Central memory CD8-positive, alpha-beta T cell (primary cell): Measurements from ENCODE around the gene SACM1L.
A peak's percentile ranks its signal among the peaks of the same experiment; 100 is the strongest.

Experiments
- ATAC-seq: fragments of 150-1000 bp; cut with Tn5 transposase; replicated peaks from 2 replicates; pipeline ENCODE4 v1.10.0; 2022; ENCODE audit warnings: mild to moderate bottlenecking, moderate FRiP score, moderate number of reproducible peaks; ENCODE audit not compliant: poor library complexity, severe bottlenecking; ENCODE audit errors: extremely low read depth
- DNase-seq, 2 donors: peaks; one replicate each; pipeline ENCODE4 v3.0.0; 2021; ENCODE audit warnings: low spot score in 2 of 2
- H3K27ac Mint-ChIP-seq: one replicate; pipeline ENCODE4 v1.8.0; 2022; ENCODE audit warnings: low read depth, mild to moderate bottlenecking, moderate library complexity, mixed read lengths
- H3K27me3 Mint-ChIP-seq: one replicate; pipeline ENCODE4 v1.8.0; 2022; ENCODE audit warnings: mixed read lengths
- H3K36me3 Mint-ChIP-seq: one replicate; pipeline ENCODE4 v1.8.0; 2022; ENCODE audit warnings: mild to moderate bottlenecking, moderate library complexity, mixed read lengths; ENCODE audit not compliant: insufficient read depth
- H3K4me1 Mint-ChIP-seq: one replicate; pipeline ENCODE4 v1.8.0; 2022; ENCODE audit warnings: mixed read lengths
- H3K4me3 Mint-ChIP-seq: one replicate; pipeline ENCODE4 v1.8.0; 2022; ENCODE audit warnings: mild to moderate bottlenecking, moderate library complexity, mixed read lengths
- H3K9me3 Mint-ChIP-seq: one replicate; pipeline ENCODE4 v1.8.0; 2022; ENCODE audit warnings: mixed read lengths

SACM1L gene

GRCh38 chr3:45705839-45706808, 16.9 kb downstream of the SACM1L start:
- peaks cover 53% of the 10 kb centered on the region for H3K36me3 Mint-ChIP-seq
- H3K27me3 Mint-ChIP-seq: no peaks in the 10 kb centered on the region
- no peaks in the 10 kb centered on the region for H3K9me3 Mint-ChIP-seq
- H3K27ac Mint-ChIP-seq: peak overlapping the region; percentile 19
- no peak overlapping the region for H3K4me3 Mint-ChIP-seq
- no peak for ATAC-seq
- H3K4me1 Mint-ChIP-seq: peaks cover 42% of the 10 kb centered on the region
- no peak for DNase-seq

GRCh38 chr3:45711931-45712330, 22.7 kb downstream of the SACM1L start:
- peaks cover 60% of the 10 kb centered on the region for H3K36me3 Mint-ChIP-seq
- no peak for ATAC-seq
- DNase-seq: no peak
- H3K9me3 Mint-ChIP-seq: no peaks in the 10 kb centered on the region
- no peak overlapping the region for H3K27ac Mint-ChIP-seq
- no peaks in the 10 kb centered on the region for H3K27me3 Mint-ChIP-seq
- H3K4me1 Mint-ChIP-seq: peaks cover 26% of the 10 kb centered on the region
- H3K4me3 Mint-ChIP-seq: no peak overlapping the region

GRCh38 chr3:45712434-45713110, 23.4 kb downstream of the SACM1L start:
- H3K4me3 Mint-ChIP-seq: no peak overlapping the region
- H3K4me1 Mint-ChIP-seq: peaks cover 20% of the 10 kb centered on the region
- no peaks in the 10 kb centered on the region for H3K27me3 Mint-ChIP-seq
- no peak overlapping the region for H3K27ac Mint-ChIP-seq
- H3K36me3 Mint-ChIP-seq: peaks cover 53% of the 10 kb centered on the region
- no peak for ATAC-seq
- no peak for DNase-seq
- H3K9me3 Mint-ChIP-seq: no peaks in the 10 kb centered on the region

GRCh38 chr3:45715945-45716344, 26.7 kb downstream of the SACM1L start:
- ATAC-seq (no peak), DNase-seq (no peak)
- Mint-ChIP-seq H3K27me3 (no peaks in the 10 kb centered on the region), H3K27ac (peak overlapping the region; percentile 3), H3K9me3 (no peaks in the 10 kb centered on the region), H3K36me3 (peaks cover 45% of the 10 kb centered on the region), H3K4me1 (peaks cover 23% of the 10 kb centered on the region), H3K4me3 (no peak overlapping the region)

GRCh38 chr3:45716790-45717336, 27.7 kb downstream of the SACM1L start:
- ATAC-seq (no peak), DNase-seq (no peak)
- peaks cover 41% of the 10 kb centered on the region for H3K36me3 Mint-ChIP-seq

GRCh38 chr3:45719655-45720487, 30.7 kb downstream of the SACM1L start:
- peaks cover 48% of the 10 kb centered on the region for H3K36me3 Mint-ChIP-seq
- no peaks in the 10 kb centered on the region for H3K9me3 Mint-ChIP-seq
- no peak overlapping the region for H3K4me3 Mint-ChIP-seq
- H3K27me3 Mint-ChIP-seq: no peaks in the 10 kb centered on the region
- H3K27ac Mint-ChIP-seq: peak overlapping the region; percentile 56
- peaks cover 14% of the 10 kb centered on the region for H3K4me1 Mint-ChIP-seq
- ATAC-seq: no peak
- DNase-seq: no peak

More at GRCh38 chr3:45716790-45717336, 27.7 kb downstream of the SACM1L start:
- H3K9me3 Mint-ChIP-seq: no peaks in the 10 kb centered on the region
- H3K4me1 Mint-ChIP-seq: peaks cover 19% of the 10 kb centered on the region
- H3K27ac Mint-ChIP-seq: peak overlapping the region; percentile 3
- H3K27me3 Mint-ChIP-seq: no peaks in the 10 kb centered on the region
- no peak overlapping the region for H3K4me3 Mint-ChIP-seq

- Mint-ChIP-seq H3K4me3 (no peak overlapping the region), H3K27me3 (no peaks in the 10 kb centered on the region), H3K9me3 (no peaks in the 10 kb centered on the region), H3K4me1 (peaks cover 46% of the 10 kb centered on the region), H3K27ac (no peak overlapping the region), H3K36me3 (peaks cover 61% of the 10 kb centered on the region)
- ATAC-seq (no peak), DNase-seq (no peak)
These were observed 35.7 kb downstream of the SACM1L start for GRCh38 chr3:45724911-45725310.

GRCh38 chr3:45729614-45730013, 40.4 kb downstream of the SACM1L start:
- H3K9me3 Mint-ChIP-seq: no peaks in the 10 kb centered on the region
- H3K4me3 Mint-ChIP-seq: no peak overlapping the region
- no peak for DNase-seq
- ATAC-seq: no peak
- peaks cover 50% of the 10 kb centered on the region for H3K4me1 Mint-ChIP-seq
- no peaks in the 10 kb centered on the region for H3K27me3 Mint-ChIP-seq
- H3K27ac Mint-ChIP-seq: peak overlapping the region; percentile 56
- peaks cover 63% of the 10 kb centered on the region for H3K36me3 Mint-ChIP-seq

- Mint-ChIP-seq H3K27me3 (no peaks in the 10 kb centered on the region), H3K4me3 (no peak overlapping the region), H3K9me3 (no peaks in the 10 kb centered on the region), H3K27ac (no peak overlapping the region), H3K36me3 (peaks cover 66% of the 10 kb centered on the region), H3K4me1 (peaks cover 42% of the 10 kb centered on the region)
- ATAC-seq (no peak), DNase-seq (no peak)
These were observed 41.4 kb downstream of the SACM1L start for GRCh38 chr3:45730409-45731154.

GRCh38 chr3:45736707-45737106, 47.5 kb downstream of the SACM1L start:
- DNase-seq: no peak
- Mint-ChIP-seq H3K36me3 (peaks cover 79% of the 10 kb centered on the region), H3K4me1 (peaks cover 36% of the 10 kb centered on the region), H3K27ac (peak overlapping the region; percentile 7), H3K27me3 (no peaks in the 10 kb centered on the region), H3K9me3 (no peaks in the 10 kb centered on the region), H3K4me3 (no peak overlapping the region)
- ATAC-seq: no peak

- Mint-ChIP-seq H3K27me3 (no peaks in the 10 kb centered on the region), H3K36me3 (peaks cover 76% of the 10 kb centered on the region), H3K4me1 (peaks cover 42% of the 10 kb centered on the region), H3K27ac (peak overlapping the region; percentile 7), H3K9me3 (no peaks in the 10 kb centered on the region), H3K4me3 (no peak overlapping the region)
- DNase-seq: no peak
- ATAC-seq: no peak
These were observed 48.0 kb downstream of the SACM1L start for GRCh38 chr3:45737234-45737633.
